ENCODE results near the gene AP5Z1. TPM values are rescaled to one million over a fixed set of nuclear protein-coding genes. Genes with fewer than 3 reads are reported as not detected.

Gene AP5Z1
- polyA plus RNA-seq, 1 of the 3 experiments (the other 2 are of a cell fraction): 29.5 TPM

DNA sequence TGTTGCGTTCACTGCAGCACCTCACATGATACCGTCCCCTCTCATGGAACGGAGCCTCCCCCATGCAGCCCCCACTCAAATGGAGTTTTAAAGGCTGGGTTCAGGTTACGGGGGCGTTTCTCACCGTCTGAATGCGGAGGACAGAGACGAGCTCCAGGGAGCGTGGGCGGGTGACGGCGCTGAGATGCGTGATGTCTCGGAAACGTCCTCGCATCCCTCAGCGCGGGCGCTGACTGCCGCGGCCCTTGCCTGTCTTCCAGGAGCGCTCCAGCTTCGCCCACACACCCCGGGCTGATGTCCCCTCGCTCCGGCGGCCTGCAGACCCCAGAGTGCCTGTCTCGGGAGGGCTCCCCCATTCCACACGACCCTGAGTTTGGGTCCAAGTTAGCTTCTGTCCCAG lies 16.6 kb upstream of the AP5Z1 start (continued):
- TF ChIP-seq, protein P1, sequence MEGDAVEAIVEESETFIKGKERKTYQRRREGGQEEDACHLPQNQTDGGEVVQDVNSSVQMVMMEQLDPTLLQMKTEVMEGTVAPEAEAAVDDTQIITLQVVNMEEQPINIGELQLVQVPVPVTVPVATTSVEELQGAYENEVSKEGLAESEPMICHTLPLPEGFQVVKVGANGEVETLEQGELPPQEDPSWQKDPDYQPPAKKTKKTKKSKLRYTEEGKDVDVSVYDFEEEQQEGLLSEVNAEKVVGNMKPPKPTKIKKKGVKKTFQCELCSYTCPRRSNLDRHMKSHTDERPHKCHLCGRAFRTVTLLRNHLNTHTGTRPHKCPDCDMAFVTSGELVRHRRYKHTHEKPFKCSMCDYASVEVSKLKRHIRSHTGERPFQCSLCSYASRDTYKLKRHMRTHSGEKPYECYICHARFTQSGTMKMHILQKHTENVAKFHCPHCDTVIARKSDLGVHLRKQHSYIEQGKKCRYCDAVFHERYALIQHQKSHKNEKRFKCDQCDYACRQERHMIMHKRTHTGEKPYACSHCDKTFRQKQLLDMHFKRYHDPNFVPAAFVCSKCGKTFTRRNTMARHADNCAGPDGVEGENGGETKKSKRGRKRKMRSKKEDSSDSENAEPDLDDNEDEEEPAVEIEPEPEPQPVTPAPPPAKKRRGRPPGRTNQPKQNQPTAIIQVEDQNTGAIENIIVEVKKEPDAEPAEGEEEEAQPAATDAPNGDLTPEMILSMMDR (IDR thresholded peaks at IDR 0.05): no peak

DNA sequence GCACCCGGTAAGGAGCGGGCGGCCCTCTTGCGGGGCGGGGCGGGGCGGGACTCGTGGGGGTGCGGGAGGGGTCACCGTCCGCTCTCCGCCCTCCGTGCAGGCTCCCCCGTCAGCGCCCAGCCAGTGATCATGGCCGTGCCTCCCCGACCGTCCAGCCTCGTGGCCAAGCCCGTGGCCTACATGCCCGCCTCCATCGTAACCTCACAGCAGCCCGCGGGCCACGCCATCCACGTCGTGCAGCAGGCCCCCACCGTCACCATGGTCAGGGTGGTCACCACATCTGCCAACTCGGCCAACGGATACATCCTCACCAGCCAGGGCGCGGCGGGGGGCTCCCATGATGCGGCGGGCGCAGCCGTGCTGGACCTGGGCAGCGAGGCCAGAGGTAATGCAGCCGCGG lies 16.2 kb upstream of the AP5Z1 start:
- Histone ChIP-seq H3K4me3 (ENCODE audit: low read depth in 2 of 2, low read length in 1 of 2) (no peak overlapping the region), H3K79me2 (ENCODE audit: insufficient read depth) (no peaks in the 10 kb centered on the region), H3K9ac (no peak overlapping the region), H3K27me3 (ENCODE audit: insufficient read depth) (no peaks in the 10 kb centered on the region), H3K27ac (ENCODE audit: low read depth in 2 of 2, low read length in 1 of 2) (no peak overlapping the region), H4K20me1 (ENCODE audit: insufficient read depth) (peaks cover 2% of the 10 kb centered on the region; the same call in 1 of the 2 replicates), H3F3A (replicated peaks; ENCODE audit: insufficient read depth) (no peaks in the 10 kb centered on the region), H3K4me2 (no peak overlapping the region), H3K9me3 (no peaks in the 10 kb centered on the region), H3K36me3 (replicated peaks in 1 of 2; ENCODE audit: control insufficient read depth in 1 of 2, insufficient read depth in 2 of 2, low read length in 1 of 2) (peaks cover 38 to 67% of the 10 kb centered on the region in 2 experiments), H2AFZ (ENCODE audit: low read depth) (no peak overlapping the region), H3K4me1 (ENCODE audit: control insufficient read depth in 1 of 2, insufficient read depth in 2 of 2, low read depth in 1 of 2, low read length in 1 of 2) (no peaks in the 10 kb centered on the region), H3K9me2 (no peaks in the 10 kb centered on the region)
- CTCF ChIA-PET: interaction anchor here (1.8 kb wide), 1 partner anchor 62 kb away, joined by 4 read pairs; no protein-coding TSS in a partner anchor
- TF ChIP-seq POLR2AphosphoS5 (IDR thresholded peaks at IDR 0.05; ENCODE audit: low read depth, low read length) (no peak), NRF1 (IDR thresholded peaks at IDR 0.05; ENCODE audit: low read depth, low read length) (no peak), GATA2 (CRISPR knock-in tag; IDR thresholded peaks at IDR 0.05) (no peak), SIN3A (IDR thresholded peaks at IDR 0.05; ENCODE audit: borderline replicate concordance, low read depth, low read length) (no peak), JUND (IDR thresholded peaks at IDR 0.05) (no peak)
- TF ChIP-seq, protein P2, sequence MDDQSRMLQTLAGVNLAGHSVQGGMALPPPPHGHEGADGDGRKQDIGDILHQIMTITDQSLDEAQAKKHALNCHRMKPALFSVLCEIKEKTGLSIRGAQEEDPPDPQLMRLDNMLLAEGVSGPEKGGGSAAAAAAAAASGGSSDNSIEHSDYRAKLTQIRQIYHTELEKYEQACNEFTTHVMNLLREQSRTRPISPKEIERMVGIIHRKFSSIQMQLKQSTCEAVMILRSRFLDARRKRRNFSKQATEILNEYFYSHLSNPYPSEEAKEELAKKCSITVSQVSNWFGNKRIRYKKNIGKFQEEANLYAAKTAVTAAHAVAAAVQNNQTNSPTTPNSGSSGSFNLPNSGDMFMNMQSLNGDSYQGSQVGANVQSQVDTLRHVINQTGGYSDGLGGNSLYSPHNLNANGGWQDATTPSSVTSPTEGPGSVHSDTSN (IDR thresholded peaks at IDR 0.05): no peak
- TF ChIP-seq, protein P3, sequence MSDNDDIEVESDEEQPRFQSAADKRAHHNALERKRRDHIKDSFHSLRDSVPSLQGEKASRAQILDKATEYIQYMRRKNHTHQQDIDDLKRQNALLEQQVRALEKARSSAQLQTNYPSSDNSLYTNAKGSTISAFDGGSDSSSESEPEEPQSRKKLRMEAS (IDR thresholded peaks at IDR 0.05; ENCODE audit: low read depth): no peak
- TF ChIP-seq, protein P4, sequence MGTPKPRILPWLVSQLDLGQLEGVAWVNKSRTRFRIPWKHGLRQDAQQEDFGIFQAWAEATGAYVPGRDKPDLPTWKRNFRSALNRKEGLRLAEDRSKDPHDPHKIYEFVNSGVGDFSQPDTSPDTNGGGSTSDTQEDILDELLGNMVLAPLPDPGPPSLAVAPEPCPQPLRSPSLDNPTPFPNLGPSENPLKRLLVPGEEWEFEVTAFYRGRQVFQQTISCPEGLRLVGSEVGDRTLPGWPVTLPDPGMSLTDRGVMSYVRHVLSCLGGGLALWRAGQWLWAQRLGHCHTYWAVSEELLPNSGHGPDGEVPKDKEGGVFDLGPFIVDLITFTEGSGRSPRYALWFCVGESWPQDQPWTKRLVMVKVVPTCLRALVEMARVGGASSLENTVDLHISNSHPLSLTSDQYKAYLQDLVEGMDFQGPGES (IDR thresholded peaks at IDR 0.05; ENCODE audit: low read depth, low read length): no peak
- DNase-seq: no peak
- POLR2A ChIA-PET: no interaction called here
- 96% methylated on average over 38 of the region's 40 CpGs for WGBS (ENCODE audit: low lambda C conversion rate)

DNA sequence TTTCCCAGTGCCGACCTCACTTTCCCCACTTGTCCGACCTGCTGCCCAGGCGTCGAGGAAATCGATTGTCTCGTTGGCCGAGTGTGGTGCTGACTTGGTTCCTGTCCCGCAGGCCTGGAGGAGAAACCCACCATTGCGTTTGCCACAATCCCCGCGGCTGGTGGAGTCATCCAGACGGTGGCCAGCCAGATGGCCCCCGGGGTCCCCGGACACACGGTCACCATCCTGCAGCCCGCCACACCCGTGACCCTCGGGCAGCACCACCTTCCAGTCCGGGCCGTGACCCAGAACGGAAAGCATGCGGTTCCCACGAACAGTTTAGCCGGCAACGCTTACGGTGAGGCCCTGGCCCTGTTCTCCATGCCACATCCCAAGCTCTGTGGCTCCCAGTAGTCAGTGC lies 14.5 kb upstream of the AP5Z1 start:
- Histone ChIP-seq H3K4me3 (ENCODE audit: low read depth in 2 of 2, low read length in 1 of 2) (no peak overlapping the region), H2AFZ (ENCODE audit: low read depth) (no peak overlapping the region), H3K9me2 (no peaks in the 10 kb centered on the region), H3F3A (replicated peaks; ENCODE audit: insufficient read depth) (no peaks in the 10 kb centered on the region), H3K4me1 (ENCODE audit: control insufficient read depth in 1 of 2, insufficient read depth in 2 of 2, low read depth in 1 of 2, low read length in 1 of 2) (no peaks in the 10 kb centered on the region), H3K9me3 (no peaks in the 10 kb centered on the region), H3K9ac (no peak overlapping the region), H3K36me3 (replicated peaks in 1 of 2; ENCODE audit: control insufficient read depth in 1 of 2, insufficient read depth in 2 of 2, low read length in 1 of 2) (peaks cover 30 to 71% of the 10 kb centered on the region in 2 experiments), H4K20me1 (ENCODE audit: insufficient read depth) (no peaks in the 10 kb centered on the region), H3K4me2 (no peak overlapping the region), H3K27ac (ENCODE audit: low read depth in 2 of 2, low read length in 1 of 2) (no peak overlapping the region), H3K27me3 (ENCODE audit: insufficient read depth) (no peaks in the 10 kb centered on the region), H3K79me2 (ENCODE audit: insufficient read depth) (no peaks in the 10 kb centered on the region)
- TF ChIP-seq NRF1 (IDR thresholded peaks at IDR 0.05; ENCODE audit: low read depth, low read length) (no peak), EZH2phosphoT487 (IDR thresholded peaks at IDR 0.05; ENCODE audit: borderline replicate concordance, low read depth) (no peak), RAD21 (IDR thresholded peaks at IDR 0.05; ENCODE audit: low read length) (no peak), MXI1 (IDR thresholded peaks at IDR 0.05; ENCODE audit: low read depth, low read length) (no peak), JUND (IDR thresholded peaks at IDR 0.05) (no peak), FOSL2 (IDR thresholded peaks at IDR 0.05; ENCODE audit: borderline replicate concordance, low read depth) (no peak), YY1 (IDR thresholded peaks at IDR 0.05; ENCODE audit: low read depth) (no peak), TCF12 (IDR thresholded peaks at IDR 0.05) (no peak), ELF1 (IDR thresholded peaks at IDR 0.05) (no peak), NFIC (IDR thresholded peaks at IDR 0.05; ENCODE audit: borderline replicate concordance) (no peak)
- TF ChIP-seq, protein P2 (IDR thresholded peaks at IDR 0.05): no peak
- CTCF ChIA-PET: interaction anchor here (1.0 kb wide), 1 partner anchor 119 kb away, joined by 3 read pairs; no protein-coding TSS in a partner anchor
- DNase-seq: no peak
- POLR2A ChIA-PET: no interaction called here
- 97% methylated on average over 26 of the region's 26 CpGs for WGBS (ENCODE audit: low lambda C conversion rate)

All from SK-N-SH (cell line).